GM13976 (cell line): ENCODE results near the gene SPRR2F.

Experiments used
- DNase-seq: peaks from one replicate; pipeline ENCODE4 v3.0.0; 2012; ENCODE audit warnings: low spot score
- CTCF ChIP-seq: IDR thresholded peaks from 2 replicates; pipeline ENCODE4 v1.5.1; 2012; ENCODE audit warnings: borderline replicate concordance, mild to moderate bottlenecking; ENCODE audit not compliant: insufficient read depth; ENCODE audit errors: extremely low read depth, missing control alignments, control extremely low read depth
- in situ Hi-C: fragments of 300-500 bp; cut with MboI; formaldehyde crosslinking; loops from one replicate; pipeline ENCODE4 v1.12.0; 2022; ENCODE audit warnings: low sequenced_read_pairs, mixed read lengths, inconsistent platforms; ENCODE audit not compliant: unreplicated experiment

Gene SPRR2F

GRCh38 chr1:153100245-153100644 is 13.1 kb downstream of the SPRR2F start:
- no peak for TF ChIP-seq CTCF
- no peak for DNase-seq
- in situ Hi-C loops = no loop called here

- in situ Hi-C loops = no loop called here
- TF ChIP-seq CTCF = no peak
- no peak for DNase-seq
These were observed 13.8 kb downstream of the SPRR2F start for GRCh38 chr1:153099461-153100045.

GRCh38 chr1:153095764-153096163 is 17.6 kb downstream of the SPRR2F start:
- DNase-seq = no peak
- in situ Hi-C loops = no loop called here
- TF ChIP-seq CTCF = no peak

GRCh38 chr1:153094426-153094825 is 18.9 kb downstream of the SPRR2F start, which contains the start of gene SPRR2E:
TSS of gene SPRR2E (minus strand) at chr1:153094526. CDS start at chr1:153093751, 775 bp downstream.
- in situ Hi-C loops = no loop called here
- no peak for TF ChIP-seq CTCF
- no peak for DNase-seq

GRCh38 chr1:153087652-153088051 is 25.7 kb downstream of the SPRR2F start:
- no peak for DNase-seq
- in situ Hi-C loops = no loop called here
- TF ChIP-seq CTCF = no peak

GRCh38 chr1:153081736-153082135 is 31.6 kb downstream of the SPRR2F start:
- DNase-seq = no peak
- TF ChIP-seq CTCF = no peak
- in situ Hi-C loops = no loop called here
